GM08714 (cell line): Measurements from ENCODE around the gene PRSS2.

Experiments
- H3K4me3 ChIP-seq: fragments of 200-500 bp; sonication (Bioruptor generic); 2 replicates; pipeline ENCODE4 v1.5.1; 2014; ENCODE audit warnings: mild to moderate bottlenecking, low read length, inconsistent platforms
- ZNF274 ChIP-seq: IDR thresholded peaks from 2 replicates; pipeline ENCODE4 v1.6.1; 2012; ENCODE audit warnings: mild to moderate bottlenecking, low read depth, low read length

PRSS2 gene

GRCh38 chr7:142798451-142799436 lies 28.0 kb downstream of the PRSS2 start:
- H3K4me3 ChIP-seq = peak overlapping the region; percentile 78; the same call in 1 of the 2 replicates
- no peak for TF ChIP-seq ZNF274

- TF ChIP-seq ZNF274 = no peak
- no peak overlapping the region for H3K4me3 ChIP-seq
Observed at GRCh38 chr7:142799437-142799835, 28.7 kb downstream of the PRSS2 start.

DNA sequence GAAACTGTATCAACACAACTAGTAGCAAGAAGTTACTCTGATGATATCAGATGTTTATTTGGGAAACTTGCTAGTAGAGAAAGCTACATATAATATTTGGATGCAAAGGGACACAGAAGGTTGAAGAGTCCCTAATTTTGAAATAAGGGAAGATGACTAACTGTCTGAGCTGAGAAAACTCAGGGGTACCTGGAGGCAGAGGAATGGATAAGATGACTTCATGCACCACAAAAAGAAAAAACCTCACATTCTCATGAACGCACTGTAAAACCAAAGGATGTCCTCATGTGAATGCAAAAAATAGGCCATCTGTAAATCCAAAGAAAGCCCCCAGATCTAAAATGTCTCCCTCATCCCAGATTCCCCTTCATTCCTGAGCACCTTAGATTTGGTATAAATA lies 29.3 kb downstream of the PRSS2 start:
- H3K4me3 ChIP-seq = no peak overlapping the region
- no peak for TF ChIP-seq ZNF274

DNA sequence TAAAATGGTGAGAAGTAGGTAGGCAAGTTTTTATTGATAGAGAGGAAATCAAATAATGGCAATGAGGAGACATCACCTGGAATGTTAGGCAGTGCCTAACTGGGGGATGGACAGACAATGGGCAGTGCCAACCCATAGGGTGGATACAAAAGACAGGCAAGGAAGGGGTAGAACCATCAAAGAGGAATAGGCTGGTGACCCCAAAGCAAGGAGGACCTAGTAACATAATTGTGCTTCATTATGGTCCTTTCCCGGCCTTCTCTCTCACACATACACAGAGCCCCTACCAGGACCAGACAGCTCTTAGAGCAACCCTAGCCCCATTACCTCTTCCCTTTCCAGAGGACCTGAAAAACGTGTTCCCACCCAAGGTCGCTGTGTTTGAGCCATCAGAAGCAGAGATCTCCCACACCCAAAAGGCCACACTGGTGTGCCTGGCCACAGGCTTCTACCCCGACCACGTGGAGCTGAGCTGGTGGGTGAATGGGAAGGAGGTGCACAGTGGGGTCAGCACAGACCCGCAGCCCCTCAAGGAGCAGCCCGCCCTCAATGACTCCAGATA lies 30.0 kb downstream of the PRSS2 start:
- no peak for TF ChIP-seq ZNF274
- H3K4me3 ChIP-seq = no peak overlapping the region

GRCh38 chr7:142801601-142802295 lies 31.0 kb downstream of the PRSS2 start:
- no peak for TF ChIP-seq ZNF274
- H3K4me3 ChIP-seq = no peak overlapping the region

- H3K4me3 ChIP-seq = no peak overlapping the region
- no peak for TF ChIP-seq ZNF274
Observed at GRCh38 chr7:142802301-142802700, 31.5 kb downstream of the PRSS2 start.

DNA sequence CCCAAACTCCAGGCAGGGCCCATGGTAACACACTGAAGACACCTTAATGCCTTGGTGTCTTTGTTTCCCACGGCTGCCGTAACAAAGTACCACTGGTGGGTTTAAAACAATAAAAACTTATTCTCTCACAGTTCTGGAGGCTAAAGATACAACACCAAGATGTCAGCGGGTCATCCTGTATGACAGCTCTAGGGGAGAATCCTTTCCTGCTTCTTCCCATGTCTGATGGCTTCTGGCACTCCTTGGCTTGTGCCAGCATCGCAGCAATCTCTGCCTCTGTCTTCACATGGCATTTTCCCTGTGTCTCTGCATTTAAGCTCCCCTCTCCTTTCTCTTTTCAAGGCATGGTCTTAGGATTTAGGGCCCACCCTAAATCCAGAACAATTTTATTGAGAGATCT lies 33.1 kb downstream of the PRSS2 start:
- H3K4me3 ChIP-seq = no peak overlapping the region
- no peak for TF ChIP-seq ZNF274

DNA sequence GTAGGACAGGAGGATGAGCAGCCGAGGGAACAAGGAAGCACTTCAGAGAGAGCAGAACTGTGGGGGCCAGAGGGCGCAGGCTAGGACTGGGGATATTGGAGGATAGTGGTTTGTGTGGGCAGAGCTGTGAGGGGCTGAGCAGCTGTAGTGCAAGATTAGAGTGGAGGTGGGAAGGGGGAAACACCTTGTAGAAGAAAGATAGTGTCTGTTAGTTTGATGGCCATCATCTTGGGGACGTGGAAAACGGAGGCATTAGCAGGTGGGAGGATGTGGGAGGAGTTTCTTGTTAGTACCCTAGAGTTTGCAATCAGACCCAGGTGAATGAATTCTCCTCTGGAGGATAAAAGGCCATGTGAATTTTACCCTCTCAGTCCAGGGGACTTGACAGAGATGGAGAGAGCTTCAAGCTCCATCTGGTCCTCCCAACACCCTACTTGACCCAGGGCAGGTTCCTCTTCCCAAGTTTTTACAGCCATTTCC lies 34.0 kb downstream of the PRSS2 start:
- TF ChIP-seq ZNF274 = no peak
- H3K4me3 ChIP-seq = no peak overlapping the region

GRCh38 chr7:142805350-142806021 lies 34.7 kb downstream of the PRSS2 start:
- TF ChIP-seq ZNF274 = no peak
- H3K4me3 ChIP-seq = no peak overlapping the region

- no peak for TF ChIP-seq ZNF274
- H3K4me3 ChIP-seq = no peak overlapping the region
Observed at GRCh38 chr7:142806022-142806356, 35.2 kb downstream of the PRSS2 start.

GRCh38 chr7:142806957-142807356 lies 36.2 kb downstream of the PRSS2 start:
- H3K4me3 ChIP-seq = no peak overlapping the region
- no peak for TF ChIP-seq ZNF274

DNA sequence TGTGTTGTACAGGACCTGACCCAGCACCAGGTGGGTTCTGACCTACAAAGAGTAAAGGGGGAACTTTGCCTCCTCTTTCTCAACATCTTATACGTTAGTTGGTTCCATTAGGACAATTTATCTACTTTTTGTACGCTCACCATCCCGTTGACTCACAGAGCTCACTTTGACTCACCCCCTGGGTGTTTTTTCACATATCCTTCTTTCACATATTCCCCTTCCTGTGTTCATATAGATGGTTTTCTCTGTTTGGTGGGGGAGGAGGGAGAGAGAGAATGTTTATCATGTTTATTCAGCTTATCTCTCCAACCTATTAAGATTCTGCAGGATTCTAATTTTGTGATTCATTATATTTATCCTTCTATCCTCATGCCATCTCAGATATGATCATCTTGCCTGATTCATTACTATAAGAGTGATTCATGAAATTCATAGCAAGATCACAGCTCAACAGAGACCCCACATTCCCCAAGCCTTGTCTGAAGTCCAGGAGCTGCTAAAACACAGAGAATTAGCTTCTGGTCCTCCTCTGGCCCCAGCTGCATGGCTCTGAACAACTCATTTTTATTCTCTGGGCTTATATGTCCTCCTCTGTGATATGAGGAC lies 37.2 kb downstream of the PRSS2 start:
- TF ChIP-seq ZNF274 = no peak
- H3K4me3 ChIP-seq = peak overlapping the region; percentile 37; the same call in 1 of the 2 replicates

GRCh38 chr7:142808461-142808801 lies 37.7 kb downstream of the PRSS2 start:
- peak overlapping the region; percentile 37; the same call in 1 of the 2 replicates for H3K4me3 ChIP-seq
- TF ChIP-seq ZNF274 = no peak
